Measurements from ENCODE around the gene PARP16.
"Not testable (repeated sequence)": the region's sequence is repeated elsewhere in the genome, so short reads cannot be mapped to it uniquely, and the experiment has no call there.

The PARP16 gene

DNA sequence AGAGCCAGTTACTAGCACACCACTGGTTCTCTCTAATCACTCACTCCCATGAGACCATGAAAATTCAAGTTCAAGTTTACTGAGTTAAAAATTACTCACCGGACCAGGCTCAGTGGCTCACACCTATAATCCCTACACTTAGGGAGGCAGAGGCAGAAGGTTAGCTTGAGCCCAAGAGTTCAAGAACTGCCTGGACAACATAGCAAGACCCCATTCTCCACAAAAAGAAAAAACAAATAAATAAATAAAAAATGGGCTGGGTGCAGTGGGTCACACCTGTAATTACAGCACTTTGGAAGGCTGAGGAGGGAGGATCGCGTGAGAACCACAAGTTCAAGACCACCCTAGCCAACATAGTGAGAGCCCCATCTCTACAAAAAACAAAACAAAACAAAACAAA, 54.2 kb downstream of the PARP16 start:
- DNase-seq: no peak

GRCh38 chr15:65231306-65231705, 55.4 kb downstream of the PARP16 start:
- no peak for DNase-seq

DNA sequence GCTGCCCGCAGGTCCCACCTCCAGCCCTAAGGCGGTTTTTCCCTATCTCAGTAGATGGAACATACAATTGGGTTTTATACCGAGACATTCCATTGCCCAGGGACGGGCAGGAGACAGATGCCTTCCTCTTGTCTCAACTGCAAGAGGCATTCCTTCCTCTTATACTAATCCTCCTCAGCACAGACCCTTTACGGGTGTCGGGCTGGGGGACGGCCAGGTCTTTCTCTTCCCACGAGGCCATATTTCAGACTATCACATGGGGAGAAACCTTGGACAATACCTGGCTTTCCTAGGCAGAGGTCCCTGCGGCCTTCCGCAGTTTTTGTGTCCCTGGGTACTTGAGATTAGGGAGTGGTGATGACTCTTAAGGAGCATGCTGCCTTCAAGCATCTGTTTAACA, 59.8 kb downstream of the PARP16 start:
- DNase-seq: not testable (repeated sequence)

GRCh38 chr15:65226221-65226620, 60.5 kb downstream of the PARP16 start:
- DNase-seq: no peak

DNA sequence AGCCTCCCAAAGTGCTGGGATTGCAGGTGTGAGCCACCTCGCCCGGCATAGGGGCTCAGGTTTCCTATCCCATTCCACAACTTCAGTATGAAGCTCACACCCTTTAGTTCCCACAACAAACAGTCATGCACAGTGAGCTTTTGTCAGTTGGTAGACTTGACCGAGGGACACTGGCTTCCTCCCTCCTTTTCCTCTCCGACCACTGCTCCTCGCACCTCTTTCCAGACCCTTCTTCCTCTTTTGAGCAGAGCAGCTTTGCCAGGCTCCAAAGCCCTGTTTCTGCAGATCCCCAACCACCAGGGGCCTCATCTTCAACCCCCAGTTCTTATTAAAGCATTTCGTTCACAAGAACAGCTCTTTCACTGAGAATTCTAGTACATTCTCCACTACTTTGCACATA, 62.7 kb downstream of the PARP16 start:
- no peak for DNase-seq

- no peak for DNase-seq
Observed at GRCh38 chr15:65222891-65223290, 63.8 kb downstream of the PARP16 start.

DNA sequence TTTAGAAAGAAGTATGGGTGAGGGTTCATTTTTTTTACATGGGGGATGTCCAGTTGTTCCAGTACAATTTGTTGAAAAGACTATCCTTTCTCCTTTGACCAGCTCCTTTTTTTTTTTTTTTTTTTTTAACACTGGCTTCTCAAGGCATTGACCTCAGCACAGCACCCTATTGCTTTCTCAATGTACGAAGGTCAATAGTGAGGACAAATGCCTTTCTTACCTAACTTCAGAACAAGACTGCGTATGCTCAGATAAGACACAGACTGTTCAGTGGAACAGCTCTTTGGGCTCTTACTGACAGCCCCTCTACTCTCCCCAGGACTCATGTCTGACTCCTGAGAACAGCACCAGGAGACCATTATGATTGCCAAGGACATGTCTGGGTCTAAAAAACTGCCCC, 65.0 kb downstream of the PARP16 start:
- no peak for DNase-seq

DNA sequence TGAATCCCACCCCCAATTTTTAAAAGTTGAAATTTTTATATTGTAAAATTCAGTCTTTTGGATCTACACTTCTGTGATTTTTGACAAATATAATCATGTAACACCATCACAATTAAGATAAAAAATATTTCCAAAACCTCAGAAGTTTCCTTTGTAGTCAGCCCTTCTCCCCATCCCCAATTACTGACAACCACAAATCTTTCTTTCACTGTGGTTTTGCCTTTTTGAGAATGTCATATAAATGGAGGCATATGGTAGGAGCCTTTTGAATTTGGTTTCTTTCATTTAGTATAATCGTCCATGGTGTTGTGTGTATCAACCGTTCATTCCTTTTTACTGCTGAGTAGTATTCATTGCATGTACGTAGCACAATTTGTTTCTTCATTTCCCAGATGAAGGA, 67.5 kb downstream of the PARP16 start:
- DNase-seq: no peak

- no peak for DNase-seq
Observed at GRCh38 chr15:65217526-65218482, 68.9 kb downstream of the PARP16 start.

DNA sequence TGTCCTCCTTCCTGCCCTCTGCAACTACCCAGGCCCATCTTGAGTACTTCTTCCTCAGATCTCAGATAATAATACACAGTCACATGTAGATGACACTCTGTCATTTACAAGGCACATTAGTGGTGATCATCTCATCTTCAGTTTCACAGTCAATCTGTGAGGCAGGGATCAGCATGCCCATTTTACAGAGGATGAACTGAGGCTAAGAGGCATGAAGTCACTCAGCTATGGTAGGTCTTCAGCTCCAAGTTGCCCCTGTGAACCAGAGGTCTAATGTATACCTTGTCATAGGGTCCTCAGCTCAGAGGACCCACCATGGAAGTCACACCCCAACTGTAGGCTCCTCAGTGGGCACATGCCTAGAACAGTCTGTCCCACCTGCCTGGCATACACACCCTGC, 71.2 kb downstream of the PARP16 start:
- no peak for DNase-seq

- no peak for DNase-seq
Observed at GRCh38 chr15:65214010-65214409, 72.7 kb downstream of the PARP16 start.

- DNase-seq: no peak
Observed at GRCh38 chr15:65213241-65213640, 73.4 kb downstream of the PARP16 start.

GRCh38 chr15:65212097-65212496, 74.6 kb downstream of the PARP16 start:
- peak; percentile 21 for DNase-seq

GRCh38 chr15:65211482-65211982, 75.2 kb downstream of the PARP16 start:
- no peak for DNase-seq

- DNase-seq: no peak
Observed at GRCh38 chr15:65210770-65211481, 75.8 kb downstream of the PARP16 start, which contains the start of gene CILP. Gene CILP, minus strand, starts transcription at chr15:65211473. Its CDS starts 1,718 bp downstream, at chr15:65209755.

DNA sequence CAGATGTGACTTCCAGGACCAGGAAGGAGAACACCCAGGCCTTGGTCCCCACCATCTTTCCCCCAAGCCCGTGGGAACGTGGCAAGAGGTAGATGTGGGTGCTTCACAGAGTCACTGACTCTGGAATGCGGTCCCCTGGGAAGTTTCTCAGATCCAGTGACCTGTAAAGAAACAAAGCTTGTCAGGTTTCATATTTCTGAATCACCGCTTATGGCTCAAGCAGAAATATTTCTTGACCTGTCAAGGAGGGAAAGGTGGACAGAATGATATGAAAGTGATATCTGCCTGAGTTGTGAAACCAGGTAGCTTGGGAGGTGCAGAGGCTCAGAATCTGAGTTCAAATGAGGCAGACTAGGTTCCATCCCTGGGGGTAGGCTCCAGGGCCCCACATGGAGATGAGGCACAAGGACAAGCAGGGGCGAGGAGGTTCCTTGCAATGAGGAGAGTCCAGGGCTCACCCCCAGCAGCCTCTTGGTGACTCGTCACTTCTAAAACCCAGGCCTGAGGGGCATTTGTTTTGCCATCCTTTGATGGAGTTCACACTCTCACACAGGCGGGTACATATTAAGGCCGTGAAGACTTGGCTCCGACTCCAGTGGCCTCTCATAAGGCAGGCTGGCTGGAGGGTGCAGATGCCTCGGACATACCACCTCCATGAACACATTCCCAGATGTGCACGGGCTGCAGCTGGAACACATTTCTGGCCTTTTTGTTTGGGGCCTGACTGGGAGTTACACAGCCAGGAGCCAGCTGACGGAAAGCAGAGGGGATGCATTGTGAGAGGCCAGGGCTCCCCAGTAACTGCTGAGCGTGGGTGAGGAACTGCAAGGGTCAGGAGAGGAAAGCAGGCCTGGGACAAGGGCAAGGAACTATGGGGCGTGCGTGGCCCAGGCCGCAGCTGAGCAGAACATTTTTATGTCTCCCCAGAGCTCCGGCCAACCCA, 76.7 kb downstream of the PARP16 start:
- DNase-seq: no peak

GRCh38 chr15:65208647-65209046, 78.0 kb downstream of the PARP16 start:
- DNase-seq: no peak
